ENCODE results near the gene BSPH1.

DNA sequence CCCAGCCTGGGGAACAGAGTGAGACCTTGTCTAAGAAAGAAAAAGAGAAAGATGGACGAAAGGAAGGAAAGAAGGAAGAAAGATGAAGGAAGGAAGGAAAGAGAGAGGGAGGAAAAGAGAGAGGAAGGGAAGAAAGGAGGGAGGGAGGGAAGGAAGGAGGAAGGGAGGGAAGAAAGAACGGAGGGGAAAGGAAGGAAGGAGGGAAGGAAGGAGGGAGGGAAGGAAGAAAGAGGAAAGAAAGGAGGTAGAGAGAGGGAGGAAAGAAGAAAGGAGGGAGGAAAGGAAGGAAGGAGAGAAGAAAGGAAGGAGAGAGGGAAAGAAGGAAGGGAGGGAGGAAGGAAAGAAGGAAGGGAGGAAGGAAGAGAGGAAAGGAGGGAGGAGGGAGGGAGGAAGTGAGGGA is 31.0 kb upstream of the BSPH1 start:
- TF ChIP-seq SMC3 (conservative IDR thresholded peaks at IDR 0.05; ENCODE audit: poor library complexity) = no peak
- no peak for TF ChIP-seq CTCF (IDR thresholded peaks at IDR 0.05; ENCODE audit: poor library complexity, severe bottlenecking)

All from neural cell (in vitro differentiated cells).